ENCODE results near the gene DHRS4L2. TPM values are rescaled to one million over a fixed set of nuclear protein-coding genes. Genes with fewer than 3 reads are reported as not detected.
"Not testable (repeated sequence)": the region's sequence is repeated elsewhere in the genome, so short reads cannot be mapped to it uniquely, and the experiment has no call there.

The DHRS4L2 gene
- polyA plus RNA-seq, 5 donors: 27.3 to 32.3 (median 29.4) TPM

GRCh38 chr14:24013654-24014514, 25.2 kb downstream of the DHRS4L2 start:
- peak in 1 of 2 donors; percentile 49 for DNase-seq

- not testable (repeated sequence) for DNase-seq
Measured at GRCh38 chr14:24015745-24016144, 27.0 kb downstream of the DHRS4L2 start.

GRCh38 chr14:24018978-24019377, 30.2 kb downstream of the DHRS4L2 start:
- not testable (repeated sequence) for DNase-seq

GRCh38 chr14:24019944-24020343, 31.2 kb downstream of the DHRS4L2 start:
- not testable (repeated sequence) for DNase-seq

GRCh38 chr14:24020520-24020919, 31.8 kb downstream of the DHRS4L2 start:
- not testable (repeated sequence) for DNase-seq

GRCh38 chr14:24024939-24025418, 36.2 kb downstream of the DHRS4L2 start:
- not testable (repeated sequence) for DNase-seq

- not testable (repeated sequence) for DNase-seq
Measured at GRCh38 chr14:24029687-24030086, 41.0 kb downstream of the DHRS4L2 start.

GRCh38 chr14:24031331-24031730, 42.6 kb downstream of the DHRS4L2 start:
- DNase-seq: not testable (repeated sequence)

- no peak for DNase-seq
Measured at GRCh38 chr14:24032727-24033418, 44.1 kb downstream of the DHRS4L2 start.

GRCh38 chr14:24035769-24036168, 47.0 kb downstream of the DHRS4L2 start:
- not testable (repeated sequence) for DNase-seq

- DNase-seq: peak; percentile 69 to 74
Measured at GRCh38 chr14:24036169-24036962, 47.6 kb downstream of the DHRS4L2 start.

- DNase-seq: not testable (repeated sequence)
Measured at GRCh38 chr14:24036963-24037657, 48.4 kb downstream of the DHRS4L2 start.

- no peak for DNase-seq
Measured at GRCh38 chr14:24037658-24038037, 48.9 kb downstream of the DHRS4L2 start.

GRCh38 chr14:24038686-24039085, 50.0 kb downstream of the DHRS4L2 start:
- no peak for DNase-seq

GRCh38 chr14:24040692-24041091, 52.0 kb downstream of the DHRS4L2 start:
- DNase-seq: no peak

- peak in 1 of 2 donors; percentile 11 for DNase-seq
Measured at GRCh38 chr14:24042746-24043145, 54.0 kb downstream of the DHRS4L2 start.

GRCh38 chr14:24049002-24049401, 60.3 kb downstream of the DHRS4L2 start:
- DNase-seq: not testable (repeated sequence)

GRCh38 chr14:24050753-24051152, 62.0 kb downstream of the DHRS4L2 start:
- not testable (repeated sequence) for DNase-seq

GRCh38 chr14:24051176-24051788, 62.6 kb downstream of the DHRS4L2 start:
- peak in 1 of 2 donors; percentile 15 for DNase-seq

- peak; percentile 42 to 65 for DNase-seq
Measured at GRCh38 chr14:24051789-24052655, 63.3 kb downstream of the DHRS4L2 start, which contains the start of gene CARMIL3. Gene CARMIL3, plus strand, starts transcription at chr14:24052009. Its CDS starts 145 bp downstream, at chr14:24052154.
